ENCODE results near the gene SRSF7.
"Not testable (repeated sequence)": the region's sequence is repeated elsewhere in the genome, so short reads cannot be mapped to it uniquely, and the experiment has no call there.

SRSF7 gene

DNA sequence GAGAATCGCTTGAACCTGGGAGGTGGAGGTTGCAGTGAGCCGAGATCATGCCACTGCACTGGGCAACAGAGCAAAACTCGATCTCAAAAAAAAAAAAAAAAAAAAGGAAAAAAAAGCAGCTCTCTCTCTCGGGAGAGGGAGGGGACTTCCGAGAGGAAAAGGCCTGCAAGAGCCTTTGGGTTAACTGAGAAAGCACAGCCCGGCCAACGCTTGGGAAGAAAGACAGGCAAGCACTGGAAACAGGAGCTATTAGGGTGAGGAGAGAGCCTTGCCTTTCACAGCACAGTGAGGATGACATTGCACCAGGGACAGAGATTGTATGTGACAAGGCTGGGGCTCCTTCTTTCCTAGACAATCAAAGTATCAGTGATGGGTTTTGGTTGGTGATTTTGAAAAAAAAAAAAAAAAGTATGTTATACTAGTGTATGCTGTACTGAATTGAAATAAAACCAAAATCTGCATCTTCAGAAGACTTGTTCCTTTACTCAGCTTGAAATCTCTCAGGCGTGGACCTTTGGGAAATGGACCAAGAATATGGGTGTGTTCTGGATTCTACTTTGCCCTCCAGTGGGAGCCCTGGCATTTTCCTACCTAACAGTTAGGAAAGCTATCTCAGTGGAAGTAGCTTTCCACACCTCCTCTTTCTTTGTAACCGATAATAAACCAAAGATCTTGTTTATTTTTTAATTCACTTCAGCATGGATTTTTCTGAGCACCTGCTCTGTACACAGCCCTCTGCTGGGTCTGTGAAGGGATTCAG lies 16.7 kb downstream of the SRSF7 start:
- no peak for FAIRE-seq
- no peak for DNase-seq (ENCODE audit: insufficient read length, low spot score)

DNA sequence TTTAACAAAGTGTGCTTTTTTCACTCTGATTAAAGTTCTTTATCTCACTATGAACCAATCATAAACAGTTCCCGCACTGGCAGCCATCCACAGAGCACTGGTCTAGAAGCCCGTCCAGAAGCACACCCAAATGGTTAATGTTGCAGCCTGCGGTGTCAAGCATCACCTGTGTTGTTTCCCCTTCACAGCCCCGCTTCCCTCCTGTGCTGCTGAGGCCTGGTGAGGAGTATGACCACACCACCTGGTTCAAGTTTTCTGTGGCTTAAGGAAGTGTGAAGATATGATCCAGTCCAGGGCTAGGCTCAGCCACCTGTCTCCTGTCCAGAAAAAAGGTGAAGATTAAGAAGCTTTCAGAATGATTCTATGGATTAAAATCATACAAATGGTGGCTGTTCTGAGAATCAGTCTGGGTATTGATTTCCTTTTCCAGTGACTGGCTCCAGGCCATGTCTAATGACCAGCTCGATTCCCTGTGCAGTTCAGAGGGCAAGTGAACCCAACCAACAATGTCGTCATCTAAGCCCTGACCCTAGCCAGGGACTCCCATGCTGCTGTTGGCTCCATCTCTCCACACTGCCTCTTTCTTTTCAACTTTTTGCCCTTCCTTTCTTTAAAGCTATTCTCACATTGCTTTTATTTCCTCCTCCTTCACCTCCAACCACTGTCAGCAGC lies 17.7 kb downstream of the SRSF7 start:
- no peak for FAIRE-seq
- no peak for DNase-seq (ENCODE audit: insufficient read length, low spot score)

GRCh38 chr2:38731684-38732221 lies 19.4 kb downstream of the SRSF7 start:
- DNase-seq (ENCODE audit: insufficient read length, low spot score) (no peak), FAIRE-seq (no peak)

- FAIRE-seq (no peak), DNase-seq (ENCODE audit: insufficient read length, low spot score) (no peak)
These were observed 20.1 kb downstream of the SRSF7 start for GRCh38 chr2:38731090-38731489.

- FAIRE-seq (no peak), DNase-seq (ENCODE audit: insufficient read length, low spot score) (no peak)
These were observed 22.5 kb downstream of the SRSF7 start for GRCh38 chr2:38728694-38729093.

DNA sequence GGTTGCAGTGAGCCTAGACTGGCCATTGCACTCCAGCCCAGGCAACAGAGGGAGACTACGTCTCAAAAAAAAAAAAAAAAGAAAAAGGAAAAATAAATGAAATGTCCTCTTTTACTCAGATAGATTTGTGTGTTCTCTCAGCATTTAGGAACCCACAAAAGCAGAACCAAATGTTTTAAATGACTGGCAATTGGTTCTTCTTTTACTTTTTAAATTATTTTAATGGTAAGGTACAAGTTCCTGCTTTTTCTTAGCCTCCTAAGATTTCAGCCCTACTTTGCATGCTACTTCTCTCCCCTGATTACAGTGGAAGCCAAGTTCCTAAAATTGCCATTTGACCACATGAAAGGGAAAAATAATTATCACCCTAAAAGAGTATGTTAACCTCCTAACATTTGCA lies 23.5 kb downstream of the SRSF7 start:
- FAIRE-seq (no peak), DNase-seq (ENCODE audit: insufficient read length, low spot score) (no peak)

GRCh38 chr2:38723173-38723572 lies 28.0 kb downstream of the SRSF7 start:
- DNase-seq (ENCODE audit: insufficient read length, low spot score): no peak
- no peak for FAIRE-seq

GRCh38 chr2:38722271-38723061 lies 28.7 kb downstream of the SRSF7 start:
- DNase-seq (ENCODE audit: insufficient read length, low spot score) (no peak), FAIRE-seq (no peak)

DNA sequence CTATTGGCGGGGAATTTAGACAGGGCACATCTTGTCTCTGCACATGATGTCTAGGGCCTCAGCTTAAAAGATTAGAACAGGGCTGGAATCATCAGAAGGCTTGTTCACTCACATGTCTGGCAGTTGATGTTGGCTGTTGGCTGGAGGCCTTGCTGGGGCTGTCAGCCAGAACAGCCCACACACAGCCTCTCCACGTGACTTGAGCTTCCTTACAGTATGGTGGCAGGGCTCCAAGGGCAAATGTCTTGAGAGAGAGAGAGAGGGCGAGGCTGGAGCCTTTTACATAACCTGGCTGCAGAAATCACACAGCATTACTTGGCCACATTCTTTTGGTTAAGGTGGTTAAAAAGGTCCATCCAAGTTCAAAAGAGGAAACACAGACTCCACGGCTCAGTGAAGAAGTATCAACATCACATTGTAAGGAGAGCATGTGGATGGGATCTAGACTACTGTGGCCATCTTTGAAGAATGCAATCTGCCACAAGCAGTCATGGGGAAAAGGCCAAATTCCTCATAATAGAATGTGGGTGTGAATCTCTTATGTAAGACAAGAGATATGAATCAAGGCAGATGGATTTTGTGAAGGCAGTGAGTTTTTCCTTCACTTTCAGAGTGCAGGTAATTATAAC lies 30.4 kb downstream of the SRSF7 start:
- DNase-seq (ENCODE audit: insufficient read length, low spot score) (no peak), FAIRE-seq (no peak)

GRCh38 chr2:38719706-38720105 lies 31.5 kb downstream of the SRSF7 start:
- no peak for DNase-seq (ENCODE audit: insufficient read length, low spot score)
- FAIRE-seq: no peak

GRCh38 chr2:38718601-38719000 lies 32.6 kb downstream of the SRSF7 start:
- DNase-seq (ENCODE audit: insufficient read length, low spot score) (no peak), FAIRE-seq (no peak)

- no peak for FAIRE-seq
- DNase-seq (ENCODE audit: insufficient read length, low spot score): no peak
These were observed 35.0 kb downstream of the SRSF7 start for GRCh38 chr2:38716185-38716584.

DNA sequence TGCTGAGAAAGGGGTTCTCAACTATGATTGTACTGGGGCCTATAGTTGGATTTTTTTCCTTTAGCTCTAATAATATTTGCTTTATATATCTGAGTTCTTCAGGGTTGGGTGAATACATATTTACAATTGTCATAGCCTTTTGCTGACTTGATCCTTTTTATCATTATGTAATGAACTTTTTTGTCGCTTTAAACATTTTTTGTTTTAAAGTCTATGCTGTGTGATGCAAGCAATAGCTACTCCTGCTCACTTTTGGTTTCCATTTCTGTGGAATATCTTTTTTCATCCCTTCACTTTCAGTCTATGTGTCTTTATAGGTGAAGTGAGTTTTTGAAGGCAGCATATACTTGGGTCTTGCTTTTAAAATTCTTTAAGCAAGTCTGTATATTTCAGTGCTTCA lies 36.2 kb downstream of the SRSF7 start:
- not testable (repeated sequence) for FAIRE-seq; DNase-seq (ENCODE audit: insufficient read length, low spot score)

GRCh38 chr2:38713338-38713737 lies 37.8 kb downstream of the SRSF7 start:
- DNase-seq (ENCODE audit: insufficient read length, low spot score): no peak
- FAIRE-seq: no peak

- DNase-seq (ENCODE audit: insufficient read length, low spot score) (no peak), FAIRE-seq (no peak)
These were observed 38.3 kb downstream of the SRSF7 start for GRCh38 chr2:38712871-38713270.

DNA sequence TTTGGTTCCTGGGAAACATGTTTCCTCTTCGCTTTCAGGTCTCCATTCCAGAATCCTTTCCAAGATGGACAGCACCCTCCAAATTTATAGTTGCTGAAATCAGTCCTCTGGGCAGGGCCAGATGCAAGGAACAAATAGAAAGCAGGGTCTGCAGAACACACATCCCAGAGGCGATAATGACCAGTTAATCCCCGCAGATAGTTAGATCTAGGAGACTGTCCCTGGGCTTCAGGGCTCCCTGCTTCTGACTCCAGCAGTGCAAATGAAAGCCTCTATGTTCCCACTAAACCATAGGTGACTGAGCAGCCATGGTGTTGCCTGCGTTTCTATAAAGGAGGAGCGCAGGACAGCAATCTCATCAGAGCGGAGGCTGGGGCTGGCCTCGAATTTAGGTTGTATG lies 38.7 kb downstream of the SRSF7 start:
- FAIRE-seq (no peak), DNase-seq (ENCODE audit: insufficient read length, low spot score) (no peak)

DNA sequence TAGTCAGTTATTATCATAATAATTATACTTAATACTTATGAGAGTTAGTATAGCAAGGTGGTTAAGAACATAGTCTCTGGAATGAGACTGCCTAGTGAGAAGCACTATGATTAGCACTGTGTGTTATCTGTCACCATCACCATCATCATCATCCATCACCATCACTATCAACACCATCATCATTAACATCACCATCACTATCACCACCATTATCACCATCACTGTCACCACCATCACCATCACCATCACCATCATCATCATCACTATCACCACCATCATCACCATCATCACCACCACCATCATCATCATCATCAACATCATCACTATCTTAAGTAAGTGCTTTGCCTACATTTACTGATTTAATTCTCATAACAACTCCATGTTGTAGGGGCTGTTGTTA lies 39.6 kb downstream of the SRSF7 start:
- no peak for DNase-seq (ENCODE audit: insufficient read length, low spot score)
- peak; percentile 95 for FAIRE-seq

GRCh38 chr2:38709567-38710194 lies 41.5 kb downstream of the SRSF7 start:
- FAIRE-seq (no peak), DNase-seq (ENCODE audit: insufficient read length, low spot score) (no peak)

GRCh38 chr2:38708900-38709566 lies 42.1 kb downstream of the SRSF7 start:
- FAIRE-seq (no peak), DNase-seq (ENCODE audit: insufficient read length, low spot score) (no peak)

GRCh38 chr2:38708491-38708890 lies 42.7 kb downstream of the SRSF7 start:
- FAIRE-seq; DNase-seq (ENCODE audit: insufficient read length, low spot score): not testable (repeated sequence)

Measured in HTR-8/SVneo (cell line).